Thymus (tissue), 11 donors: ENCODE data around the gene TAF1. TPM values are rescaled to one million over a fixed set of nuclear protein-coding genes. Genes with fewer than 3 reads are reported as not detected.
"Not testable (repeated sequence)": the region's sequence is repeated elsewhere in the genome, so short reads cannot be mapped to it uniquely, and the experiment has no call there.

Source experiments
- DNase-seq, 9 donors: peaks; one replicate each; pipeline ENCODE4 v3.0.0-alpha.2; 2013; ENCODE audit warnings: low spot score in 9 of 9, low read depth in 6 of 9, missing footprints in 1 of 9
- H3K27ac ChIP-seq, 2 donors: one replicate each; pipeline ENCODE4 v1.5.1; 2013; ENCODE audit warnings: control low read depth in 1 of 2, low read depth in 1 of 2, low read length in 1 of 2, mild to moderate bottlenecking in 1 of 2, moderate library complexity in 1 of 2
- H3K27me3 ChIP-seq, 2 donors: one replicate each; pipeline ENCODE4 v1.5.1; 2013; ENCODE audit warnings: low read length in 1 of 2; ENCODE audit not compliant: control insufficient read depth in 2 of 2, insufficient read depth in 1 of 2
- H3K36me3 ChIP-seq, 2 donors: one replicate each; pipeline ENCODE4 v1.5.1; 2013; ENCODE audit warnings: low read length in 1 of 2, mild to moderate bottlenecking in 1 of 2, moderate library complexity in 1 of 2; ENCODE audit not compliant: control insufficient read depth in 2 of 2, insufficient read depth in 2 of 2
- H3K4me1 ChIP-seq, 2 donors: one replicate each; pipeline ENCODE4 v1.5.1; 2013; ENCODE audit warnings: low read length in 2 of 2; ENCODE audit not compliant: control insufficient read depth in 2 of 2, insufficient read depth in 2 of 2
- H3K4me3 ChIP-seq, 2 donors: one replicate each; pipeline ENCODE4 v1.5.1; 2013; ENCODE audit warnings: low read length in 2 of 2, control low read depth in 1 of 2, mild to moderate bottlenecking in 1 of 2
- H3K9me3 ChIP-seq, 2 donors: one replicate each; pipeline ENCODE4 v1.5.1; 2013; ENCODE audit warnings: low read length in 1 of 2, mild to moderate bottlenecking in 1 of 2; ENCODE audit not compliant: control insufficient read depth in 2 of 2, insufficient read depth in 1 of 2
- WGBS: extraction: QIAGEN DNeasy Blood & Tissue Kit; methylation state at CpG from one replicate; pipeline ENCODE4 v1.1.7; 2013; 5-methylcytosine and 5-hydroxymethylcytosine counted together
- polyA plus RNA-seq: library from polyadenylated mRNA; stranded (reverse); fragments of 200-250 nt; gene quantifications from one replicate; pipeline ENCODE4 v1.2.3, GENCODE V29; 2013
- total RNA-seq: library from RNA; stranded (reverse); fragments of 120-200 nt; gene quantifications from one replicate; pipeline ENCODE4 v1.2.4, GENCODE V29; 2013
- donor health status: healthy.

TAF1 gene
- total and polyA plus RNA-seq, 2 donors: 14.6 to 22.9 TPM

DNA sequence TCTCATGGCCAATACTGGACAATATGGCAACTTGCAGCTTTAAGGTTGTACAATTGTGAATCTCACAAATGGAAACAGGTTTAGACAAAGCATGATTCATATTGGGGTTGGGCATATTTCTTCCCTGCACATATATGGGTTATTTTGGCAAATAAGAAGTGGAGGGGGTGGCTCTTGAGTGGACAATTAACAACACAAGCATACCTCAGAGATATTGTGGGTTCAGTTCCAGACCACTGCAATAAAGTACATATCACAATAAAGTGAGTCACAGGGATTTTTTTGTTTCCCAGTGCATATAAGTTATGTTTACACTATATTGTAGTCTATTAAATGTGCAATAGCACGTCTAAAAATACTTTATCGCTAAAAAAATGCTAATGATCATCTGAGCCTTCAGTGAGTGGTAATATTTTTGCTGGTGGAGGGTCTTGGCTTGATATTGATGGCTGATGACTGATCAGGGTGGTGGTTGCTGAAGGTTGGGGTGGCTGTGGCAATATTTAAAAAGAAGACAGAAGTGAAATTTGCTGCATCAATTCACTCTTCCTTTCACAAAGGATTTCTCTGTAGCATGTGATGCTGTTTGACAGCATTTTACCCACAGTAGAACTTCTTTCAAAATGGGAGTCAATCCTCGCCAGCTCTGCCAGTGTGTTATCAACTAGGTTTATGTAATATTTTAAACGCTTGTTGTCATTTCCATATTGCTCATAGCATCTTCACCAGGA lies 116.2 kb downstream of the TAF1 start:
- no peaks in the 10 kb centered on the region for H3K27me3 ChIP-seq
- DNase-seq: no peak
- 95% methylated on average over 4 of the region's 4 CpGs for WGBS
- no peaks in the 10 kb centered on the region for H3K4me1 ChIP-seq
- H3K4me3 ChIP-seq: no peak overlapping the region
- no peak overlapping the region for H3K27ac ChIP-seq
- no peaks in the 10 kb centered on the region for H3K9me3 ChIP-seq
- H3K36me3 ChIP-seq: no peaks in the 10 kb centered on the region

DNA sequence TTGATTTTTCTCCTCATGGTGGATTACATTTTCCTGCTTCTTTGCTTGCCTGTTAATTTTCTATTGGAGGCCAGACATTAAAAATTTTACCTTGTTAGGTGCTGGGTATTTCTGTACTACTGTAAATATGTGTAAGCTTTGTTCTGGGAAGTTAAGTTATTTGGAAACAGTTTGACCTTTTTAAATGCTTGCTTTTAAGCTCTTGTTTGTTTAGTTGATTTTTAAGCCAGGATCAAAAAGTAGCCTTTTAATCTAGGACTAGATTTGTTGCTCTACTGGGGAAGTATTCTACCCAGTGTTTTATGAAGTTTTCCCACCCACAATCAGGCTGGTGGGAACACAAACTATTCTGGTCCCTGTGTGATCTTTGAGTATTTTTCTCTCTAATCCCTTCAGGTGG lies 121.7 kb downstream of the TAF1 start:
- Histone ChIP-seq H3K27me3 (peaks cover 0 to 7% of the 10 kb centered on the region in 2 donors), H3K36me3 (no peaks in the 10 kb centered on the region), H3K4me3 (no peak overlapping the region), H3K9me3 (no peaks in the 10 kb centered on the region), H3K27ac (no peak overlapping the region), H3K4me1 (no peaks in the 10 kb centered on the region)
- no peak for DNase-seq

DNA sequence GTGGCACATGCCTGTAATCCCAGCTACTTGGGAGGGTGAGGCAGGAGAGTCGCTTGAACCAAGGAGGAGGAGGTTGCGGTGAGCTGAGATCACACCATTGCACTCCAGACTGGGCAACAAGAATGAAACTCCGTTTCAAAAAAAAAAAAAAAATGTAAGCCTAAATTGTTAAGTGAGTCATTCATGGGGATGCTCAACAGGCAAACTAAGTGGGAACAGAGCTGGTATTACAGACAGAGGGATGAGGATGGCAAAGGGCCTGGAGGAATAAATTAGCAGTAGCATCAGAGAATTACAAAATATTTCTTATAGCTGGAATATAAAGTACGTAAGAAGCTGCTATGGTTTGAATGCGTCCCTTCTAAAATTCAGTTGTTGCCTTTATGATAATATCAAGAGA lies 123.4 kb downstream of the TAF1 start:
- no peaks in the 10 kb centered on the region for H3K4me1 ChIP-seq
- no peak overlapping the region for H3K4me3 ChIP-seq
- DNase-seq: no peak
- 93% methylated on average over 5 of the region's 5 CpGs for WGBS
- H3K27me3 ChIP-seq: peaks cover 0 to 7% of the 10 kb centered on the region in 2 donors
- no peak overlapping the region for H3K27ac ChIP-seq
- no peaks in the 10 kb centered on the region for H3K36me3 ChIP-seq
- no peaks in the 10 kb centered on the region for H3K9me3 ChIP-seq

DNA sequence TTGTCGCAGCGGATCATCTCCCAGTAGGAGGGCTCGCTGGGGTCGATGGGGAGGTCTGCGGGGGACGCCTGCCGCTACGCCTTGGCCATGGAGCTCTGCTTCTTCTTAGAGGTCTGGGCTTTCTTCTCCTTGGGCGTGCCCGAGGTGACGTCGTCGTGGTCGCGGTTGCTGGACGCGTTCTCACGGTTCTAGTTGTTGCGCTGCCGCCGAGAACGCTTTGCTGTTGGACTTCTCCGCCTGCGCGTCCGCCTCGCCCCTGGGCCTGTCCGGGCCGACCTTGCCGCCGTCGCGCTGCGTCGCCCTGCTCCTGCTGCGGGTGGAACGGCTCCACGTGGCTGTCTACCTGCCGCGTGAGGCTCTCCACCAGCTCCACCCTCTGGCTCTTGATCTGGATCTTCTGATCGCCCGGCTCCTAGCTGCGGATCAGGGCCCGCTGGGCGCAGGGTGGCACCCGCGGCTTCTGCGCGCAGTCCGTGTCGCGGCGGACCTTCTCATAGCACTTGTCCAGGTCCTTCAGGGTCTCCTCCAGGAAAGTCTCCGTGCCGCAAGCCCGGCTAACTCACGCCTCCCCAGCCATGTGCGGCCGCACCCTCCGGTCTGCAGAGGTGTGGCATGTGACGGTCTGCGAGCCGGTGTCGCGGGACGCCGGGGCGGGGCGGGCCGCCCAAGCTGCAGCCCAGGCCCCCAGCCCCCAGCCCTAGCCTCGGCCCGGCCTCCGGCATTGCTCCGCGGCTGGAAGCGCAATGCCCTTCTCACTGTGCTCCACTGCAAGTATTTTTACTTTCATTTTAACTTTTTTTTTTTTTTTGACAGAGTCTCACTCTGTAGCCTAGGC lies 126.3 kb downstream of the TAF1 start:
- H3K27me3 ChIP-seq: peaks cover 0 to 7% of the 10 kb centered on the region in 2 donors
- H3K4me1 ChIP-seq: no peaks in the 10 kb centered on the region
- WGBS: 2% methylated on average over 76 of the region's 76 CpGs
- H3K27ac ChIP-seq: no peak overlapping the region
- H3K4me3 ChIP-seq: peak overlapping the region; percentile 46 to 56
- DNase-seq: peak in 6 of 9 donors; percentile 1 to 34 (median 8)
- H3K9me3 ChIP-seq: no peaks in the 10 kb centered on the region
- H3K36me3 ChIP-seq: no peaks in the 10 kb centered on the region

DNA sequence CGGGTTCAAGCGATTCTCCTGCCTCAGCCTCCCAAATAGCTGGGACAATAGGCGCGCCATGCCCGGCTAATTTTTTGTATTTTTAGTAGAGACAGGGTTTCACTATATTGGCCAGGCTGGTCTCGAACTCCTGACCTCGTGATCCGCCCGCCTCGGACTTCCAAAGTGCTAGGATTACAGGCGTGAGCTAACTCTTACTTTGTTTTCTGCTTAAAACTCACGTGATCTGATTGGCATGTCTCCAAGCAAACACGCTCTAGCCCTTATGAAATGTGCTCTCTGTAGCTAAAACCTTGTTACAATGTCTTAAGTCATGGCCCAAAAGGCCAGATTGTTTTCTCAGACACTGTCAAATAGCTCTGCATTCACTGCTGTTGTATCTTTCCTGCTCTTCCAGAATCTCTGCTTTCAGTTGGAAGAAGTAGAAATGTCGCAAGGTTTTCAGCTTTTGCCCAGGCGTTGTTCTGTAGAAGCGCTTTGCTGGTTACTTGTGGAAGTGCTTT lies 127.0 kb downstream of the TAF1 start:
- Histone ChIP-seq H3K4me1 (no peaks in the 10 kb centered on the region), H3K9me3 (no peaks in the 10 kb centered on the region), H3K27ac (no peak overlapping the region), H3K27me3 (peaks cover 0 to 7% of the 10 kb centered on the region in 2 donors), H3K36me3 (no peaks in the 10 kb centered on the region), H3K4me3 (peak overlapping the region; percentile 46 to 56)
- DNase-seq: no peak
- 76% methylated on average over 16 of the region's 16 CpGs for WGBS

DNA sequence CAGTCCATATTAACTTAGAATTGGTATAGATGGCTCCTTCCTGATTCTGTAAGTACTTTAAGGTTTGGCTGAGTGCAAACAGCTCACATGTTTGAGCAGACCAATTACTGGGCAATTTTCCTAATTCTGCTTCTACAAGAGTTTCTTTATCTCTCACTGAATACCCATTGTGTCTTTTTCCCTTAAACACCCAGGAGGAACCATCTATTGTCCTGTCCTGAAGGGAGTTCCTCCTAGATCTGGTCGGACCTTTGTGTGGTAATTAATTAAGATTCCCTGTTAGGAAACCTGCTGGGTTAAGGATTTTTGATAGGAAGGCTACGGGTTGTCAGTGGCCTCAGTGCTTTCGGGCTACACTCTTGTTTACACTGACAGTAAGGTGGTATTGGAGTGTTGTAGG lies 129.8 kb downstream of the TAF1 start:
- not testable (repeated sequence) for H3K36me3 ChIP-seq, H3K4me1 ChIP-seq, H3K27ac ChIP-seq, DNase-seq, H3K9me3 ChIP-seq, H3K4me3 ChIP-seq, H3K27me3 ChIP-seq
- WGBS: 92% methylated on average over 3 of the region's 3 CpGs

DNA sequence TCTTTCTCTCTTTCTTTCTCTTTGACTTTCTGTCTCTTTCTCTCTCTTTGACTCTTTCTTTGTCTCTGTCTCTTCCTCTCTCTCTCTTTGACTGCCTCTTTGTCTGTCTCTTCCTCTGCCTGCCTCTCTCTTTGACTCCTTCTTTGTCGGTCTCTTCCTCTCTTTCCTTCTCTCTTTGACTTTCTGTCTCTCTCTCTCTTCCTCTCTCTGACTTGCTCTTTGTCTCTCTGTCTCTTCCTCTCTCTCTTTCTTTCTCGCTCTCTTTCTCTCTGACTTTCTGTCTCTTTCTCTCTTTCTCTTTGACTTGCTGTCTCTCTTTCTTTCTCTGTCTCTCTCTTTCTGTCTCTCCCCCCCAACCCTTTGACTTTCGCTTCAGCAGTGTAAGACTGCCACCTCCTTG lies 130.3 kb downstream of the TAF1 start:
- 93% methylated on average over 3 of the region's 3 CpGs for WGBS
- no peak overlapping the region for H3K4me3 ChIP-seq
- no peak overlapping the region for H3K27ac ChIP-seq
- peaks cover 0 to 7% of the 10 kb centered on the region in 2 donors for H3K27me3 ChIP-seq
- DNase-seq: no peak
- no peaks in the 10 kb centered on the region for H3K4me1 ChIP-seq
- H3K9me3 ChIP-seq: no peaks in the 10 kb centered on the region
- H3K36me3 ChIP-seq: no peaks in the 10 kb centered on the region

DNA sequence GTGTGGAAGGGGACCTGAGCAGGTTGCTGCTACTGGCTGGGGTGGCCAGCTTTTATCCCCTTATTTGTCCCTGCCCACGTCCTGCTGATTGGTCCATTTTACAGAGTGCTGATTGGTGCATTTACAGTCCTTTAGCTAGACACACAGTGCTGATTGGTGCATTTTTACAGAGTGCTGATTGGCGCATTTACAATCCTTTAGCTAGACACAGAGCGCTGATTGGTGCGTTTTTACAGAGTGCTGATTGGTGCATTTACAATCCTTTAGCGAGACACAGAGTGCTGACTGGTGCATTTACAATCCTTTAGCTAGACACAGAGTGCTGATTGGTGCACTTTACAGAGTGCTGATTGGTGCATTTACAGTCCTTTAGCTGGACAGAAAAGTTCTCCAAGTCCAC lies 135.9 kb downstream of the TAF1 start:
- 80% methylated on average over 5 of the region's 5 CpGs for WGBS
- H3K4me3 ChIP-seq, H3K27me3 ChIP-seq, H3K4me1 ChIP-seq, DNase-seq, H3K27ac ChIP-seq, H3K36me3 ChIP-seq, H3K9me3 ChIP-seq: not testable (repeated sequence)

DNA sequence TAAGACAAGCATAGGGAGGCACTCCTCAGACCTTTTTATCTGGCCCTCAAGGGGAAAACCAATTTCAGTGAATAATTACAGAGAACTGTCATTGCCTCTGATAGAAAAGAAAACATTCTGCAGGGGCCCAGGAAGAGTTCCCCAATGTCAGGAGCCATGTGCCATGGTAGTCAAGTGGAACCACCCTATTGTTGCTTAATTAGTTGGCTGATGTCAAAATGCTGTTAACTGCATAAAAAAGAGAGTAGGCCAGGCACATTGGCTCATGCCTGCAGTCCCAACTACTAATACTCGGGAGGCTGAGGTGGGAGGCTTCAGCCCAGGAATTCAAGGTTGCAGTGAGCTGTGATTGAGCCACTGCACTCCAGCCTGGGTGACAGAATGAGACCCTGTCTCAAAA lies 138.2 kb downstream of the TAF1 start:
- DNase-seq: no peak

More for the DNA sequence above, 138.2 kb downstream of the TAF1 start:
- Histone ChIP-seq H3K9me3 (no peaks in the 10 kb centered on the region), H3K36me3 (no peaks in the 10 kb centered on the region), H3K4me3 (no peak overlapping the region), H3K4me1 (no peaks in the 10 kb centered on the region), H3K27me3 (no peaks in the 10 kb centered on the region), H3K27ac (no peak overlapping the region)
- WGBS: 97% methylated on average over 1 of the region's 1 CpG
